ENCODE measurements around the gene SUGCT. TPM values are rescaled to one million over a fixed set of nuclear protein-coding genes. Genes with fewer than 3 reads are reported as not detected.

SUGCT gene
- total and polyA plus RNA-seq, 2 of the 13 experiments (the other 11 are each of a cell fraction or from before 2014, with no cell fraction given): 10.1 to 22.2 TPM

GRCh38 chr7:40674316-40674715, 539.5 kb downstream of the SUGCT start:
- intact Hi-C loops (cut with micrococcal nuclease; ENCODE audit: unreplicated experiment) (no loop called here), in situ Hi-C loops (cut with HindIII; ENCODE audit: extremely low pct_ligation_motif_present, low pct_unique_long_range_greater_than_20kb) (no loop called here)
- Histone ChIP-seq H2AFZ (ENCODE audit: low read length) (no peak overlapping the region), H3K79me2 (ENCODE audit: insufficient read depth, low read length) (no peaks in the 10 kb centered on the region), H3K36me3 (replicated peaks in 1 of 2; ENCODE audit: control insufficient read depth in 1 of 2, insufficient read depth in 2 of 2, low read length in 2 of 2) (no peaks in the 10 kb centered on the region), H3K27ac (ENCODE audit: extremely low read length, insufficient read depth, low read length) (no peak overlapping the region), H4K20me1 (ENCODE audit: insufficient read depth, low read length) (no peaks in the 10 kb centered on the region), H3K27me3 (ENCODE audit: control insufficient read depth in 1 of 2, insufficient read depth in 2 of 2, low read length in 2 of 2) (no peaks in the 10 kb centered on the region), H3K9ac (ENCODE audit: insufficient read depth, low read depth, low read length) (no peak overlapping the region), H3K4me1 (ENCODE audit: insufficient read depth, low read length) (no peaks in the 10 kb centered on the region), H3K4me2 (ENCODE audit: low read depth, low read length) (no peak overlapping the region), H3K9me3 (ENCODE audit: low read length) (no peaks in the 10 kb centered on the region), H3K4me3 (replicated peaks in 1 of 3; ENCODE audit: insufficient read depth in 1 of 3, low read depth in 2 of 3, low read length in 3 of 3) (no peak overlapping the region)
- no peak for FAIRE-seq
- ChIA-PET POLR2A (no interaction called here), CTCF (ENCODE audit: low intra/inter-chr PET ratio, low total read pairs) (no interaction called here)
- no peak for TF ChIP-seq ZNF510 (CRISPR knock-in tag; IDR thresholded peaks at IDR 0.05; ENCODE audit: low read depth)
- TF ChIP-seq MED13 (CRISPR knock-in tag; IDR thresholded peaks at IDR 0.05): no peak
- no peak for TF ChIP-seq GLMP (CRISPR knock-in tag; IDR thresholded peaks at IDR 0.05; ENCODE audit: borderline replicate concordance)
- no peak for TF ChIP-seq NR0B2 (CRISPR knock-in tag; IDR thresholded peaks at IDR 0.05)
- no peak for TF ChIP-seq ARID2 (CRISPR knock-in tag; IDR thresholded peaks at IDR 0.05; ENCODE audit: borderline replicate concordance)
- no peak for TF ChIP-seq TRIM24 (CRISPR knock-in tag; IDR thresholded peaks at IDR 0.05)
- no peak for TF ChIP-seq SPEN (CRISPR knock-in tag; IDR thresholded peaks at IDR 0.05; ENCODE audit: low read depth)
- no peak for TF ChIP-seq TGIF2 (CRISPR knock-in tag; IDR thresholded peaks at IDR 0.05)
- TF ChIP-seq SMAD3 (CRISPR knock-in tag; IDR thresholded peaks at IDR 0.05): no peak
- no peak for ATAC-seq
- WGBS (ENCODE audit: low lambda C conversion rate): 98% methylated on average over 3 of the region's 3 CpGs
- no TSS peak for BruUV-seq (replicated peaks)
- DNase-seq (ENCODE audit: low spot score): no peak
